Measurements from ENCODE around the gene RALY.

DNA sequence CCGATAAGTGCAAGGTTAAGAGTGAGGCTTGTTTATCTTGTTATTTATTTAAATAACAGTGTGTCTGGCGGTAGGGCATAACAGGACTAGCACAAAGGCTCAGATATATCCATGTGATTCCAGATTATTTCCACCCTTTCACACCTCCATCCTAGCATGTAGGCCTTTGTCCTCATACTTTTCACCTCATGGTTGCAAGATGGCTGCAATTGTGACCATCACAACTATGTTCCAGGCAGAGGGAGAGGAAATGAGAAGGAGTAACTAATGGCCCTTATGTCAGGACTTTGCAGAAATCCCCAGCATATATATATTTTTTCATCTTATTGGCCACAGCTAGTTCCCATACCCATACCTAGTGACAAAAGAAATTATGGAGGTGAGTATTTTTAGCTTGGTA is 23.5 kb upstream of the RALY start:
- TF ChIP-seq SPI1 (IDR thresholded peaks at IDR 0.05; ENCODE audit: low read depth, low read length) = no peak
- TF ChIP-seq POLR2AphosphoS5 (IDR thresholded peaks at IDR 0.05; ENCODE audit: low read depth, low read length) = no peak
- TF ChIP-seq POLR2A (IDR thresholded peaks at IDR 0.05; ENCODE audit: low read depth, low read length) = no peak
- no peak for TF ChIP-seq POU2F2 (IDR thresholded peaks at IDR 0.05; ENCODE audit: low read depth, low read length)

Measured in GM12891 (cell line).